Breast epithelium (tissue), 3 donors: ENCODE measurements around the gene TMF1.

Experiments
- CTCF ChIP-seq, 3 donors: fragments of 450-650 bp; IDR thresholded peaks; one replicate each; pipeline ENCODE4 v1.5.1; 2016 to 2017; ENCODE audit warnings: antibody characterized with exemption in 3 of 3, mild to moderate bottlenecking in 3 of 3, moderate library complexity in 3 of 3
- POLR2A ChIP-seq: fragments of 450-650 bp; IDR thresholded peaks from one replicate; pipeline ENCODE4 v1.6.1; 2016; ENCODE audit warnings: antibody characterized with exemption, mild to moderate bottlenecking, moderate library complexity
- POLR2AphosphoS5 ChIP-seq, 3 donors: sonication (generic); formaldehyde crosslinking; IDR thresholded peaks; one replicate each; pipeline ENCODE4 v1.6.1; 2017; ENCODE audit warnings: antibody characterized with exemption in 3 of 3

- TF ChIP-seq CTCF (IDR thresholded peaks at IDR 0.05) (no peak), POLR2A (no peak), POLR2AphosphoS5 (IDR thresholded peaks at IDR 0.05) (no peak)
Measured at GRCh38 chr3:68987322-68987721, 64.8 kb downstream of the TMF1 start.
